Endothelial cell of umbilical vein (primary cell): ENCODE measurements around the gene SLC30A1. TPM values are rescaled to one million over a fixed set of nuclear protein-coding genes. Genes with fewer than 3 reads are reported as not detected.

ENCODE experiments used
- BruUV-seq: library from RNA; stranded (reverse); fragments of 400-500 nt; replicated peaks from 2 replicates; lab custom pipeline; 2021; lab: Mats Ljungman, UMichigan
- CTCF ChIA-PET: fragments of 300-600, 350-600 bp; sonication (Branson Sonifier 250); formaldehyde crosslinking; loops from one replicate; lab custom pipeline; 2021; ENCODE audit warnings: antibody characterized with exemption, inconsistent platforms; lab: Charles Lee
- POLR2A ChIA-PET: fragments of 300-600, 350-600 bp; sonication (Branson Sonifier 250); formaldehyde crosslinking; loops from one replicate; lab custom pipeline; 2021; ENCODE audit warnings: antibody characterized with exemption, inconsistent platforms; lab: Charles Lee
- DNase-seq: peaks from one replicate; pipeline ENCODE4 v3.0.0-alpha.2; 2011; ENCODE audit warnings: low read depth, low spot score
- FAIRE-seq: peaks from 2 replicates; lab custom pipeline; 2011; peaks lifted over from hg19 to GRCh38; lab: Jason Lieb, UNC
- H2AFZ ChIP-seq: 2 replicates; pipeline ENCODE4 v1.6.0; 2012; ENCODE audit warnings: low read depth, low read length, control low read depth, inconsistent platforms
- H3K27ac ChIP-seq: 2 replicates; pipeline ENCODE4 v1.5.1; 2011; ENCODE audit warnings: low read depth, mild to moderate bottlenecking, control low read depth, low read length, moderate library complexity; ENCODE audit not compliant: insufficient read depth
- H3K27me3 ChIP-seq, 2 experiments: 2 replicates each; pipeline versions ENCODE4 v1.6.0 to v1.6.1; 2011; ENCODE audit warnings: low read length in 2 of 2, mixed read lengths in 1 of 2; ENCODE audit not compliant: control insufficient read depth in 2 of 2, insufficient read depth in 2 of 2
- H3K36me3 ChIP-seq, 2 experiments: 2 replicates in 1 of 2; 3 replicates in 1 of 2; pipeline ENCODE4 v1.5.1; 2011; ENCODE audit warnings: low read length in 2 of 2, mild to moderate bottlenecking in 1 of 2, moderate library complexity in 1 of 2; ENCODE audit not compliant: control insufficient read depth in 2 of 2, insufficient read depth in 2 of 2; ENCODE audit errors: extremely low read depth in 1 of 2
- H3K4me1 ChIP-seq: 3 replicates; pipeline ENCODE4 v1.5.1; 2011; ENCODE audit warnings: mild to moderate bottlenecking, low read length; ENCODE audit not compliant: control insufficient read depth, insufficient read depth; ENCODE audit errors: extremely low read depth
- H3K4me2 ChIP-seq: 2 replicates; pipeline ENCODE4 v1.6.1; 2011; ENCODE audit warnings: low read length, control low read depth, mixed read lengths; ENCODE audit not compliant: insufficient read depth
- H3K4me3 ChIP-seq, 3 experiments: fragments of 200-600 bp in 1 of 3; sonication (generic), shearing (Covaris generic) in 1 of 3; replicated peaks in 1 of 3; 2 replicates each; pipeline ENCODE4 v1.5.1; 2011 to 2016; ENCODE audit warnings: control low read depth in 3 of 3, low read length in 3 of 3, mild to moderate bottlenecking in 2 of 3, inconsistent platforms in 1 of 3, low read depth in 1 of 3, moderate library complexity in 1 of 3; ENCODE audit not compliant: insufficient read depth in 1 of 3
- H3K79me2 ChIP-seq: 2 replicates; pipeline ENCODE4 v1.6.0; 2012; ENCODE audit warnings: low read length, inconsistent platforms; ENCODE audit not compliant: control insufficient read depth, insufficient read depth
- H3K9ac ChIP-seq: replicated peaks from 2 replicates; pipeline ENCODE3; 2011; ENCODE audit warnings: low read length, control low read depth; ENCODE audit not compliant: insufficient read depth; ENCODE audit errors: extremely low read depth
- H3K9me1 ChIP-seq: replicated peaks from 3 replicates; pipeline ENCODE4 v1.6.0; 2011; ENCODE audit warnings: mild to moderate bottlenecking, low read length; ENCODE audit not compliant: control insufficient read depth, insufficient read depth; ENCODE audit errors: extremely low read depth
- H3K9me3 ChIP-seq: replicated peaks from 2 replicates; pipeline ENCODE4 v1.5.1; 2012; ENCODE audit warnings: low read length, inconsistent platforms; ENCODE audit not compliant: control insufficient read depth, insufficient read depth
- H4K20me1 ChIP-seq: replicated peaks from 2 replicates; pipeline ENCODE3; 2011; ENCODE audit warnings: mild to moderate bottlenecking, low read length; ENCODE audit not compliant: control insufficient read depth, insufficient read depth; ENCODE audit errors: extremely low read depth
- CTCF ChIP-seq, 2 donors: IDR thresholded peaks; 1 replicate in 1 of 2; 2 replicates in 1 of 2; pipeline ENCODE4 v1.5.1; 2011; ENCODE audit warnings: low read length in 2 of 2, mild to moderate bottlenecking in 2 of 2, moderate library complexity in 2 of 2, control low read depth in 1 of 2, inconsistent platforms in 1 of 2, low read depth in 1 of 2; ENCODE audit not compliant: insufficient read depth in 1 of 2; ENCODE audit errors: extremely low read depth in 1 of 2
- EZH2 ChIP-seq: IDR thresholded peaks from 2 replicates; pipeline ENCODE4 v1.6.1; 2012; ENCODE audit warnings: borderline replicate concordance, low read depth, mild to moderate bottlenecking, moderate library complexity, low read length, inconsistent platforms; ENCODE audit not compliant: severe bottlenecking
- FOS ChIP-seq: IDR thresholded peaks from 2 replicates; pipeline ENCODE4 v1.6.1; 2011; ENCODE audit warnings: mild to moderate bottlenecking, low read length, moderate library complexity, borderline replicate concordance; ENCODE audit not compliant: insufficient read depth
- GATA2 ChIP-seq: IDR thresholded peaks from 2 replicates; pipeline ENCODE4 v1.7.0; 2011; ENCODE audit warnings: low read depth, mild to moderate bottlenecking, moderate library complexity, mixed read lengths, low read length; ENCODE audit not compliant: insufficient read length, insufficient read depth
- JUN ChIP-seq: IDR thresholded peaks from 2 replicates; pipeline ENCODE4 v1.6.1; 2011; ENCODE audit warnings: borderline replicate concordance, low read depth; ENCODE audit not compliant: insufficient read length, insufficient read depth
- MAX ChIP-seq: IDR thresholded peaks from 2 replicates; pipeline ENCODE4 v1.6.1; 2011; ENCODE audit not compliant: insufficient read depth, insufficient read length
- MYC ChIP-seq: IDR thresholded peaks from one replicate; pipeline ENCODE4 v1.6.1; 2011; ENCODE audit warnings: mild to moderate bottlenecking, low read depth, low read length
- POLR2A ChIP-seq: IDR thresholded peaks from 2 replicates; pipeline ENCODE4 v1.6.1; 2012; ENCODE audit warnings: low read depth, mild to moderate bottlenecking, control low read depth, low read length
- POLR2AphosphoS5 ChIP-seq: IDR thresholded peaks from 2 replicates; pipeline ENCODE4 v1.6.1; 2012; ENCODE audit warnings: low read depth, mild to moderate bottlenecking, control low read depth, low read length, moderate library complexity; ENCODE audit not compliant: insufficient read depth
- dilution Hi-C: fragments of 300-500 bp; cut with MboI; formaldehyde crosslinking; loops from one replicate; pipeline ENCODE4 v1.15.0; 2019; ENCODE audit warnings: low sequenced_read_pairs; ENCODE audit not compliant: extremely low pct_ligation_motif_present
- intact Hi-C: fragments of 100-400 bp; cut with micrococcal nuclease; formaldehyde crosslinking; loops from one replicate; pipeline ENCODE4 v1.10.0; 2022
- polyA plus RNA-seq, 4 experiments: library from polyadenylated mRNA; depleted of rRNA in 3 of 4; stranded (reverse) in 3 of 4; unstranded in 1 of 4; fragments of >200 nt; gene quantifications; 2 replicates each; pipeline versions ENCODE4 v1.2.1 to v1.2.3, GENCODE V29; 2011 to 2012; ENCODE audit warnings: missing spikeins in 1 of 4
- total RNA-seq: library from RNA; stranded (reverse); gene quantifications from 2 replicates; pipeline ENCODE4 v1.2.3, GENCODE V29; 2021

SLC30A1 gene
- total and polyA plus RNA-seq, 2 donors (not counting 3 experiments of a cell fraction or from before 2014, with no cell fraction given) = 5.5 to 21.5 TPM

- H3K4me3 ChIP-seq = no peak overlapping the region
- no peaks in the 10 kb centered on the region for H3K9me3 ChIP-seq
- no TSS peak for BruUV-seq
- CTCF ChIA-PET = no interaction called here
- POLR2A ChIA-PET = no interaction called here
- no peak for FAIRE-seq
- no peak overlapping the region for H3K4me2 ChIP-seq
- no peak for DNase-seq
- H4K20me1 ChIP-seq = no peaks in the 10 kb centered on the region
- H3K27me3 ChIP-seq = no peaks in the 10 kb centered on the region
- dilution Hi-C loops = no loop called here
- no peaks in the 10 kb centered on the region for H3K36me3 ChIP-seq
- no peaks in the 10 kb centered on the region for H3K9me1 ChIP-seq
- peaks cover 2% of the 10 kb centered on the region for H3K4me1 ChIP-seq
- no peak overlapping the region for H2AFZ ChIP-seq
- no peak for TF ChIP-seq JUN
- TF ChIP-seq GATA2 = no peak
- no peak for TF ChIP-seq POLR2AphosphoS5
- no peak for TF ChIP-seq CTCF (IDR thresholded peaks at IDR 0.05; ENCODE audit: extremely low read depth in 1 of 2, insufficient read depth in 1 of 2, low read depth in 1 of 2, low read length in 2 of 2)
- no peak for TF ChIP-seq MYC
- no peak for TF ChIP-seq EZH2
- TF ChIP-seq MAX = no peak
- TF ChIP-seq FOS = no peak
- no peak for TF ChIP-seq POLR2A
- H3K79me2 ChIP-seq = no peaks in the 10 kb centered on the region
- no peak overlapping the region for H3K9ac ChIP-seq
- no peak overlapping the region for H3K27ac ChIP-seq
- intact Hi-C loops = no loop called here
Measured at GRCh38 chr1:211620097-211620496, 41.1 kb upstream of the SLC30A1 start.
